SK-N-DZ (cell line): Measurements from ENCODE around the gene LRP8.

Experiments
- DNase-seq: peaks from one replicate; pipeline ENCODE4 v3.0.0-alpha.2; 2015; ENCODE audit warnings: low spot score

The LRP8 gene

DNA sequence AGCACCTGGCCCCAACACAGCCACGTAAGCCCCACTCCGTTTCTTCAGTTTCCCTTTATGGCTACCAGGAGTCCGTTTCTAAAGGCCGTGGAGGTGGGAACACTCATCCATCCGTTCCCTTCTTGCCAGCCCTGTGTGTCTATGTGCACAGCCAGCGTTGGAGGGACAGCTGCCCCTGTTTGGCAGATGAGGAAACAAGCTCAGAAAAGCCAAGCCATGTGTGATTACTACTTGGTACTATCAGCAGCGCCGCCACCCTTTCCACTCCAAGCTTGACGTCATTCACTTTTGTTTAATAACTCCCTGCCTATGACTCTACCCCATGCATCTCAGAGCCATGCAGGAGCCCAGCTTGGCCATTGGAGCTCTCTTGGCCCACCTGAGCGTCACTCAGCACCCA is 3.5 kb downstream of the LRP8 start:
- no peak for DNase-seq

DNA sequence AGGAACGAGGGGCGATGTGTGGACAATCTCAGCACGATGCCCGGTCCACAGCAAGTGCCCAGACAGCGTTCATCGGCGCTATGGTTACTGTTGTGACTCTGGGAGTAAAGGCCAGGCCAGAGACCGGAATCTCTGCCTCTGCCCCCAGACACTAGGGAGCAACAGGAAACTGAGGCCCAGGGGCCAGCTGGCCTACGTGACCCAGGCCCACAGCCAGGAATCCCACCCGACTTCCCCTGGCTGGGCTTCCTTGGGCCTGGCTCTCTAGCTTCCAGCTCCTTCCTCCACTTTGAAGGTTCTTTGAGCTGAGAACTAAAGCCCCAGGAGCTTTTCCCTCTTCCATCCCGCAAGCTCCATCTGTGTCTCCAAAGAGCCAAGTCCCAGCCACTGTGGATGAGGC is 4.6 kb downstream of the LRP8 start:
- no peak for DNase-seq

DNA sequence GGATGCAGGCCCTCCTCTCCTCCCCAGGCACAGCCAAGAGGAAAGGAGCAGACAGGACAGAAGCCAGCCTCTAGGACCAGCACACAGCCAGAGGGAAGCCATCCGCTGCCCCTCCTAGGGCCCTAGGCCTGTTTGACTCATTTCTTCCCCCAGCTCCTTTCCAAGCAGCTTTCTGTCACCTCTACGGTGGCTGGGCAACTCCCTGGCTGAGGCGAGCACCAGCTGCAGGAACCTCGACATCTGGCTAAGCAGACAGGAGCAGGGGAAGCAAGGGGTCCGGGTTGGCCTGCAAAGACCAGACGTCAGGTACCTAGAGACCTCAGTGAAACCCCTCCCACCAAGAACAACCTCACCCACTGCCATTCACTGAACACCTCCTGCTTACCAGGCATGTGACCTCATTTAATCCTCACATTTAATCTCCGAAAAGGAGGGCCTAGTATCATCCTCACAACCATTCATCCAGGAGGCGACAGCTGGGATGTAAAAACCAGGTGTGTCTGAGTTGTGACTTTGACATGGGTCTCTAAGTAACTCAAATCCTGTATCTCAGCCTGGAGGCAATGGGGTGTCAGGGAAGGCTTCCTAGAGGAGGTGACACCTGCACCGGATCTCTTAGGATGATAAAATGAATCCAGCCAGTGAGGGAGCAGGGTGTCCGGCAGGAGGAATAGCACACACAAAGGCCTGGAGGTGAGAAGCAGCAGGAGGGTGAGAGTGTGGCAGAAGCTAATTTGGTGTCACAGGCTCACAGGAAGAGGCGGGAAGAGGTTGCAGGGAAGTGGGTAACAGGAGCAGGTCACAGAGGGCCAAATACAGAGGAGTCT is 5.9 kb downstream of the LRP8 start:
- no peak for DNase-seq

DNA sequence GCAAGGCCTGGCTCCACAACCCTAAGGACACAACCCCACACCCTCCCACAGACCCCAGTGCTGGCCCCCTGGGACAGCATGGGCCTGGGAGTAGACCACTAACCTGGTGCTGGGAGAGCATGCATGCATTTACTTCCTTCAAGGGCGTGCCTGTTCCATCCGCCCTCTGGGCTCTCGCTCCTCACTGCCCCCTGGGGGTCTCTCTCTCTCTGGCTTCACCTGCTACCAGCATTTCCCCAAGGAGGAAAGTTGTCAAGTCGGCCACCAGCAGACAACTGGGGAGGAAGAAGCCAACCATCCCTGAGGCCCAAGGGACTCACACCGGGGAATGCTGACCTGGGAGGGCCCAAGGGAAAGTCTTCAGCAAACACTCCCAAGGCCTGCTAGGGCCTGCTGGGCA is 6.5 kb downstream of the LRP8 start:
- DNase-seq, result peak; percentile 10

DNA sequence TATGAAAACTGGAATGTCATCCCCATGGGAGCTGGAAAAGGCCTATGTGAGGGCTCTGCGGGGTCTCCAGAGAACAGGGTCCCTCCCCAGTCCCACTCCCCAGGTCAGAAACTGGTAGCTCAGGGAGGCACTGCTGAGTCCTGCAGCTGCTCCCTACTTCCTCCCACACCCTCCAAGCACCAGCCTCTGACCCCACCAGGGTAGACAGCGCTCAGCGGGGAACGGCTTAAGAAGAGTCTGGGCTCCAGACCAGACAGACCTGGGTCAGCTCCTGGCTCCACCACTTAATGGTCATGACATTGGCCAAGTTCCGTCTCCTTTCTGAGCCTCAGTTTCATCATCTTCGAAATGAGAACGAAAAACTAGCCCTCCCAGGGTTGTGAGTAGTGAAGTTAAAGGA is 7.2 kb downstream of the LRP8 start:
- no peak for DNase-seq

DNA sequence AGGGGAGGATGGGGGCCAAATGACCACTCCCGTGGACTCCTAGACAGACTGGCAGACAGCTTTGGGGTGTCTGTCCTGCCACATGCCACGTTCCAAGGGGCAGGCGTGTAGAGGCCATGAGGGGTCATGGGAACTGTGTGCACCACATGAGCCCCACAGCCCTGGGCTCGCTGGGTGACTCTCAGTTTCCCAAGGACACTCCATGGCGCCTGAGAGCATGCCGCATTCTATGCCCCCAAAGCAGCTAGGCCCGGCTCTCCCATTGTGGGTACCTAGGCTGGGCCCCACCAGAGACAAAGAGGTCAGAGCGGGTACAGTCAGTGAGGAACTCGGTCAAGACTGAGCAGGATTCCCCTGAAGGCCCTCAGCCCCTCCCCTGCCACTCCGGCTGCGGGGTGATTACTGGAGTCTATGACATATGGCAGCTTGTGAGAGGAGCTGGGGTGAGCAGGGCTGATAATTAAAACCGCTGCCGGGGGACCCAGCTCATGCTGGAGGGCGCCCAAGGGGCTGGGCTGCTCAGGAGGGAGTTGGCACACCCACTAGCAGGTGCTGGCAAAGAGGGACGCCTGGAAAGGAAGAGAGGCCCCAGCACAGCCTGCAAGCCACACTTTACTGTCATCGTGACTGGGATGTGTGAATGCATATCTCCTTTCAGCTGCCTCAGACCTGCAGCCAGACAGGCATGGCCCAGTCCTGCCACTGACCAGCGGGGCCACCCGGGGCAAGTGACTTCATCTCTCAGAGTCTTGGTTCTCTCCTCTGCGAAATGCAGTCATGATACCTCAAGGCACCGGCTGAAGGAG is 8.4 kb downstream of the LRP8 start:
- no peak for DNase-seq

DNA sequence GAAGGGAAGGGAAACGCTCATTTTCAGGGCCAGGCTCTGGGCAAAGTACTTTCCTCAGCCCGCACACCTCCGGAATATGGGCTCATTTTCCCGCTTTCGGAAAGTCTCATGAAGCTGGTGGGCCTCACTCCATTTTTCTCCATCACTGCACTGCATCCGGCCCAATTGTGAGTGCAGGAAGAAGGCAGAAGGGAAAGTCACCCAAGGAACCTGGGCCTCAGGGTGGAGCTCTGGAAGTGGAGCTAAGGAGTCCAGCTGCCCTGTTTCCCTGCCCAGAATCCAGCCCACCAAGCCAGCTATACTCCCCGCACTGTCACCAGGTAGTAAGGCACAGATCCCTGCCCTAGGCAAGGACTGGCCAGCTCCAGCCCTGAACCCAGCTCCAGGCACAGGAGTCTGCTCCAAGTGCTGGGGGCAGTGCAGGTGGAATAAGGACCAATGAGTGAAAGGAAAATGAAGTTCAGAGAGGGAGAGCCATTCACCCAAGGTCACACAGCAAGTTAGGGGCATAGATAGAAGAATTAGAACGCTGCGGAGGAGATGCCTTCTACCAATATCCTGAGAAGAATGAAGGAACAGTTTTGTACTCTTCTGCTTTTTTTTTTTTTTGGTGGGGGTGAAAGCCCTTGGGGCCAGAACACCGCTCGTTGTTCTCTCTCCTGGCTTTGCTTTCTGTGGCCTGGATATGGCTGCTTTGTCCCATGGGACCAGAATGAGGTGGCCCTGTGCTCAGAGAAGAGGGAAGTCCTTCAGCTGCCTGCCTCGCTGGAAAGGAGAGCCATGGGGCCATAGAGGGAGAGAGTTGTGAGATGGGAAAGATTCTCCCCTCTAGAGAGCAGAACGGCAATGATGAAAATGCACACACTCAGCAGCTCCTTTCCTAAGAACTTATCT is 10.0 kb downstream of the LRP8 start:
- DNase-seq, result no peak

DNA sequence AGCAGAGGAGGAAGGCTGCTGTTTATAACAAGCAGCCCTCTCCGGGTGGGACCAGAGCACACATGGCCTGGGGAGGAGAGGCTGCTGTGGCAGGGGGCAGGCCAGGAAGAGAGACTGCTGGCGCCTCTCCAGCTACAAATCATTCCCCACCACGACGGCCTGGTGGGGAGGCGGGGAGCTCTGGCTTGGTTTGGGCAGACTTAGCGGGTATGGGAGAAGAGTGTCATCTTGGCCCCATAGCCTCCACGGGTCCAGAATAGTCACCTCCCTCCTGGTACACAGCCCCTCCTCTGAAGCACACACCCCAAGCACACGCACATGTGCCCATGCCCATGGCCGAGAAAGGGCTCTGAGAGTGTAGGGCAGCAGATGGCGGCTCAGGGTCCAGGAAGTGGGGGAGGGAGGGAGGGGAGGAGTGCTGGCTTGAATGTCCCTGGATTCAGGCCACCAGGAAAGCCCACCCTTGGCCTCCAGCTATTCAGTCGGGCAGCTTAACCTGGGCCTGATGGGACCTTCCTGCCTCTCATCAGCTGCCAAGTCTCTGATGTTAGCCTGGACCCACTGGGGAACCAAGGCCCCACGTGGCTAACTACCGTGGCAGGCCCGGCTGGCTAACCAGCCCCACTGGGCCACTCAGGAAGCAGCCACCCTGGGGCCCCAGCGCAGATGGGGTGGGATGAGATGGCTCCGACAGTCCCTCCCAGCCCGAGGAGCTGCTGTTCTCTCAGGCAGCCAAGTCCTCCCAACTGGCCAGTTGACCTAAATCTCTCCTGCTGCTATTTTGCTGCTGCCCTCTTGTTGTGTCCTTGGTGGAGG is 10.9 kb downstream of the LRP8 start:
- no peak for DNase-seq

DNA sequence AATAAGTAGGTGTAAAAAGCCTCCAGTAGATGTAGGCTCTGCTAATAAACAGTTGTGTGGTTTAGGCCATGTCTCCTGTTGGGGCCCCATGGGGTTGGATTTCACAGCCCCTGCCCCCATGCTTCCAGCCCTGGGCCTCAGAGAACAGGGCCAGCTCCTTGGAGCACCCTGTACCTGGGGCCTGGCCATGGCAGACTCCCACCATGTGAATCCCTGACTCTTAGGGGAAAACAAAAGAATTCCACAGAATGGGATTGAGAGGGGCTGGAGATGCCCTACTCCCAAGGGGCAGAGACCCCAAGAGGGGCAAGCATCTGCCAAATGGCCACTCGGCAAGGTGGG is 11.5 kb downstream of the LRP8 start:
- DNase-seq, result no peak

DNA sequence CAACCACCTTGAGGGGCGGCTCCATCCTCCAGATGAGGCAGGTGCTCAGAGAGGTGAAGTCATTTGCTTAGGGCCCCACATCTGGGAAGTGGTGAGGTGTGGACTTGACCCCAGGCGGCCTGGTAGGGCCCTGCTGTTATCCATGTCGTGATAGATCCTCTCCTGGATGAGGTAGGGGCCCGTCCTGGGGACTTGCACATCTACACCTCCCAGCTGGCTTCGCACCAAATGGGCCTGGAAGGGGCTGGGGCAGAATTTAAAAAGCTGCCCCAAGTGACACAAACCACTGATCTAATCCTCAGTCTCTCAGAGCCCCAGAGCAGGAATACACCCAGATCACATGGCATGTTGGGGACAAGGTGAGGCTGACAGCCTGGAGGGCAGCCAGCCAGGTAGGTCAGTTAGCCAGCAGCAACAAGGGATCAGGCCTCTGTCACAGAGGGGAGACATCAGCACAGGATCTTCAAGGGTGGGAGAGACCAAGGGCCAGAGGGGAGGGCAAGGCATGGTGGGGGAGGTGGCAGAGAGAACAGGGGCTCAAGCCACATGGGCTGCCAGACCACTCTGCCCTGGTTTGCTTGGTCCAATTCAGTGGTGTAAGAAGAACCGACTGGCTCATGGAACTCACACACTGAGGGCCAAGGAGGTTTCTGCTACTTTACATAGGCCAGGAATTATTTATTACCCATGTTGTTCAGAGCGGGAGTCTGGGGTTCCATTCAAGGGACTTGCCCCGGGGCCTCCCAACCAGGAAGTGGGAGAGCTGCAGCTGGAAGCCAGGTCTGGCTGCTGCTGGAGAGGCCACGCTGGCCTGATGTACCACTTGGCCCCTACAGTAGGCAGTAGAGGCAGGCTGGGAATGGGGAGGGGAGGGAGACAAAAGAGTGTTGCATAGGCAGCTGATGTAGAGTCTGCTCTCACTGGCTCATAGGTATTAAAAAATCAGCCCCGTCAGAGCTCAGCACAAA is 12.1 kb downstream of the LRP8 start:
- no peak for DNase-seq

DNA sequence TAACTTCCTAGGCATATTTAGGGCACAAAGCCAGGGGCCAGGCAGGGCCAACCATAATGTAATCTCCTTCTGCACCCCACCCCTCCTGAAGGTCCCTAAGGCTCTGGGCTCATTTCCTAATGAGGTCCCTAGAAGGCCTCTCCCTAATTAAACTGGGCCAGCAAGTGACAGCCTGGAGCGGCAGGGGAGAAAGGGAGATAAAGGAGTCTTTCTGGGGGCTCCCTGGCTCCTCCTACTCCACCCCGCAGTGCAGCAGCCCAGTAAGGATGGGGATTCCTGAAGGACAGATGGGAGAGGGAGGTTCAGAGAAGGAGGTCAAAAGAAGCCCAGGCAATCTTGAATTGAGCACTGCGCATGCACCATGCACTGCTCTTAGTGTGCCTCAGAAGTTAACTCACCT is 12.8 kb downstream of the LRP8 start:
- DNase-seq, result no peak

DNA sequence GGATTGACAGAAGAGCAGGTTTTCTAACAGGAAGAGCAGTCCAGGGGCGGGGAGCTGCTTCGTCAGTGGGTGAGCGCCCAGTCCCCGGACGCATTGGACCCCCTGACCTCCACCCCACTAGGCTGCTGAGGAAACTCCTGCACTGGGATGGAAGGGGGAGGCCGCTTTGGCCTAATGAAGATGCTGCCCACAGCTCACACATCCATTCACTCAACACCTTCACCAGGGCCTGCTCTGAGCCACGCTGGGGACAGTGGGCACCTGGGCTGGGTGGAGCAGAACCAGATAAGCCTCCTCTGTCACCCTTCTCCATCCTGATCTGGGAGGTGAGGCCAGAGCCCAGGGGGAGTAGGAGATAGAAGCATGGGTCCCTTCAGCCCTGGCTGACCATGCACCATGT is 13.3 kb downstream of the LRP8 start:
- DNase-seq, result no peak

DNA sequence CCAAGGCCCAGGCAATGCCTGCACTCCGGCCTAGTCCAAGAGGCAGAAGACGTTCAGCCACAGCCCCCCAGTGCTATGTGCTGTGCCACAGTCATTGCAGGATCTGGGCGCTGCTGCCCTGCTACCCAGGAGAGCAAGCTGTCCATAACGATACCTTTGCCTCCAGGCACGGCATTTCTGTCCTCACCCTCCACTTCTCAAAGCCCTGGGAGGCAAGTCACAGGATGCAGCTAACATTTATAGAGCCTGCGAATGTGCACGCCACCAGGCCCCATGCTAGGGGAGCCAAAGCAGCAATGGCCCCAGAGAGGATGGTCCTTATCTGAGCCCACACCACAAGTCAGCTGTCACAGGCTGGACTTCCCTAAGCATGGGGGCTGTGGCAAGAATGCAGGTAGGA is 13.8 kb downstream of the LRP8 start:
- no peak for DNase-seq

DNA sequence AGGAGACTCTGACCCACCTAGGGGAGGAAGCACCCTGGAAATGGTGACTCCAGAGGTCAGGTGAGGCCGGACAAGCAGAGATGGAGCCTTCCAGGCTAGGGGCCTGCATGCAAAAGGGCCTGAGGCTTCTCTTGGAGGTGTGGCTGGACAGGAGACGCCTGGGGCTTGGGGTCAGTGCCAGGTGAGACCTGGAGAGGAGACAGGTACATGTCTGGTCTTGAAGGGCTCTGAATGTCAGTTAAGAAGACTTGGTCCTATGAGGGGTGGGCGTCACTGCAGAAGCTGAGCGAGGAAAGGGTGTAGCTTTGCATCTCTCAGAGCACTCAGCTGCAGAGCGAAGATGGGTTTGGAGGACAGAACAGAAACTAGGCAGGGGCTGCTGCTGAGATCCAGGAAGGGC is 14.3 kb downstream of the LRP8 start:
- DNase-seq, result no peak

DNA sequence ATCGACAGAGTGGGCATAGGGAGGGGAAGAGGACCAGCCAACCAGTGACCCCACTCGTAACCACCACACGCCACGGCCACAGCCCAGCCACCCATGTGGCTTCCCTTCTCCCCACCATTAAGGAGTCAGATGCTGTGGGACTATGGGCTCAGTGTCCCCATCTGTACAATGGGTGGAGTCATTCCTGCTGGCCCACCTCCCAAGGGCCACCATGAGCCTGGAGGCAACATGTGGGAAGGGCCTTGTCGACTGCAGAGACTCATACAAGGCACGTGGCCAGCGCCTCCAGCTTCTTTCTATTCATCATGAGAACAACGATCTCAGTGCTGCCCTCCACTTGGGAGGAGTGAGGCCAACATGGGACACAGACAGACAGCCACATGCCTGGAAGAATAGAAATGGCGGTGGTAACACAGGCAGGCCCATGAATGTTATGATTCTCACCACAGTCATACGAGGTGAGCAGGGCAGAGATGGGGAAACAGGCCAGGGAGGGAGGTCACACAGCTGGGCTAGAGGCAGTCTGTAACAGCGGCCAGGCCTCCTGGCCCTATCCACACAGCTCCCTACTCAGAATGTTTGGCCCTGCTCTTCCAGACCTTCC is 16.1 kb downstream of the LRP8 start:
- DNase-seq, result no peak

DNA sequence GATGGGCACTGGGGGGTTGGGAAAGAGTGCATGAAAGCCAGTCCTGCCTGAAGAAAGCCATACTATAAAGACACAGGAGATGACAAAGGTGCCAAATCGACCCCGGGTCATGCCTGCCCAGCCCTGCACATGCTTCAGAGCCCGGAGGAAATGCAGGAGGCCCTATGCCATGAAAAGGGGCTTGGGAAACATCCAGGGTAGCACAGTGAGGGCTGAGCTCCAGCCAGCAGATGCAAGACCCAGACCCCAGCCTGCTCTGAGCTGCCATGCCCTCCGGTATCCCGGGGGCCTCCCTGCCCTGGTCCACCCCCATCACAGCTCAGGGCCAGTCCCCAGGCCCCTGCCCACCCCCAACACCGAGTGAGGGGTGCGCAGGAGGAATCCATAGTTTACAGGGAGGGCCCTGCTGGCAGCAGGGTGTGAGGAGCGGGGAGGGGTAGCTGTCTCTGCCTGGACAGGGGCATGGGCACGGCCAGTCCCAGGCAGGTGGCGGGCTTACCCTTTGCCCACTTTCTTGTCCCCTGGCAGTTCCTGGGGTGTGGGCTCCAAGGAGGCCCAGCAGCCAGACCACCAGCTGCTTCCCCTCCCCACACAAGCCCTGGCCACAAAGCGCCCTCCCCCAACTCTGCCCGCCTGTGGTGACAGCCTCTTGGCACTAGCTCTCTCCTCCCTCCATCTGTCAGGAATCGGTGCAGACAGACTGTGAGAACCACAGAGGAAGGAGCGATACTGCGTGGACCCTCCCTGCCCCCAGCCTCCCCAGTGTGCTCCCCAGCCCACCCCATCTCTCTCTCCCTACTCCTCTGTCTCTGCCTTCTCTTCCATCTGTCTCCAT is 16.8 kb downstream of the LRP8 start:
- no peak for DNase-seq

DNA sequence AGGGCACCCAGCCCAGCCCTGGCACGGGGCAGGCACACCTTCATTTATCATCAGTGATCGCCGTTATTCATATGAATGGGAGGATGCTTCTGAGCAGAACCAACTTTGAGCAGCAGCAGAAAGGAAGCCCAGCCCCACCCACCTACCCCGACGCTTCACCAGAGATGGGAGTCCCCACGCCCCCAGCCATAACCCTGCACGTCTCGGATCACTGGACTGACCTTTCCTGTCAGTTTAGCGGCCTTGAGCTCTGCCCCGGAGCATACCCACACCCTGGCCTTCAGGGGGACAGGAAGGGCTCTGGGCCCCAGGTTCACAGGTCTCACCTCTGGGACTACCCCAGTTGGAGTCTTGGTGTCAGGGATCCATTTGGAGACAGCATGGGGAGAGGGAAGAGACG is 18.1 kb downstream of the LRP8 start:
- DNase-seq, result no peak

DNA sequence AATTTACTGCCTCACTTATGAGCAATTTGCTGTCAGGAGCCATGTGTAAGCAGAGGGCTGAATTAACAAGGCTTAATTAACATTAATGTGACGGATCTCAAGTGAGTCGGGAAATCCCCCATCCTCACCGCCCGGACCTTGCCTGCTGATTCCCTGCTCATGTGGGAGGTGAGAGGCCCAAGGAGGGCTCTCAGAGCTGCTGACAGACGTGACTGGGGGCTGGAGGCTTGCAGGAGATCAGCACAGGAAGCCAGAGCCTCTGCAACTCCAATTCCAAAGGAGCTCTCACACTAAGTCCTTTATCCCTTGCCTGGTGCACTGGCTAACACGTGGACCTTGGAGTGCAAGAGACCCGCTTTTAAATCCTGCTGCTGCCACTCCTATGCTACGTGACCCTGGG is 19.4 kb downstream of the LRP8 start:
- no peak for DNase-seq

DNA sequence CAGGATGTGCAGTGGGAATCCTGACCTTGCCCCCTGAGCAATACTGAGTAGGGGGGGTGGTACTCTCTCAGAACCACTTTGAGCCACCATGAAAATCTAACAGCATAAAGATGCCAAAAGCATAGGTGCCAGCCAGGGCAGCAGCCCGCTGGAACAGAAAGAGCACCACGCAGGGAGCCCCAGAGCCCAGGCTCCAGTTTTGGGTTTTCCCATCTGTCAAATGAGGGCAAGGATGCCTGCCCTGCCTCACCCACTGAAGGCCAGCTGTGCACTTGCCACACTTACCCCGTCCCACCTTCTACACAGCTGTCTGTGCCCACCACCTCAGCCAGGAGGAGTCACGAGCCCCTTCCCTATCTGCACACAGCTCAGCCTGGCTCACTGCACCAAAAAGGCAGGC is 20.8 kb downstream of the LRP8 start:
- DNase-seq, result no peak
